ENCODE data around the gene CDK2AP2.

CDK2AP2 gene

DNA sequence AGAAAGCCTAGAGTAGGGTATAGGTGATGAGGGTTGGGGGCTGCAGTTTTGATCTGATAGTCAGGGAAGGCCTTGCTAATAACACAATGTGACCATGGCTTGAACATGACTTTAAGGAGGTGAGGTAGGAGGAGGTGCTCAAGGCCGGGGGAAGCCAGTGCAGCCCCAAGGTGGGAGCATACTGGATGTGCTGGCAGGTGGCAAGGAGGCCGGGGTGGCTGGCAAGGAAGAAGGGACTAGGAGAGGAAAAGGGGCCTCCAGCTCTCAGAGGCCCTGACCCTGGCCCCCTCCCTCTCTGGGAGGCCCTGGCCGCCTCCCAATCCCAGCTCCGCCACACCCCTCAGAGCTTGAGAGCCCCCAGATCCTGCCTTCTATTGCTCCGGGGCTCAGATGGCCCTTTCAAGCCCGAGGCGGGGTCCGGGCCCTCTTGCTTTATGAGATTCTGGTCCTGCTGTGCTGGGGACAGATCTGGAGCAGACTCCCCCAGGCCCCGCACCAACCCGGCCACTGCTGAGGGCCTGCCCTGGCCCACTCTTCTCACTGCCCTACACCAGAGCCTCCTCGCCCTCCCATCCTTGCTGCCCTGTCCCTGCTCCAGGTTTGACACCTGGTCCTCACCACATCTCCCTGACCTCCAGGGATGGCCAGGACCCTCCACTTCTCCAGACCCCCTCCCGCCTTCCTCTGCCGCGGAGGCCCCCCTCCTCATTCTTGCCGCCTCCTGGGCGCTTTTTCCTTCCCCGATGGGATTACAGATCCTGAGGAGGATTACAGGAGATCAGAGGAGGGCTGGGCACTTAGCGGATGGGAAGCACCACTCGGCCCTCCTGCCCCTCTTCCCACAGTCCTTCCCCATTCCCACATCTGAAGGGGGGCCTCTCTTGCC, 4.6 kb downstream of the CDK2AP2 start:
- DNase-seq (ENCODE audit: low read depth) = no peak

DNA sequence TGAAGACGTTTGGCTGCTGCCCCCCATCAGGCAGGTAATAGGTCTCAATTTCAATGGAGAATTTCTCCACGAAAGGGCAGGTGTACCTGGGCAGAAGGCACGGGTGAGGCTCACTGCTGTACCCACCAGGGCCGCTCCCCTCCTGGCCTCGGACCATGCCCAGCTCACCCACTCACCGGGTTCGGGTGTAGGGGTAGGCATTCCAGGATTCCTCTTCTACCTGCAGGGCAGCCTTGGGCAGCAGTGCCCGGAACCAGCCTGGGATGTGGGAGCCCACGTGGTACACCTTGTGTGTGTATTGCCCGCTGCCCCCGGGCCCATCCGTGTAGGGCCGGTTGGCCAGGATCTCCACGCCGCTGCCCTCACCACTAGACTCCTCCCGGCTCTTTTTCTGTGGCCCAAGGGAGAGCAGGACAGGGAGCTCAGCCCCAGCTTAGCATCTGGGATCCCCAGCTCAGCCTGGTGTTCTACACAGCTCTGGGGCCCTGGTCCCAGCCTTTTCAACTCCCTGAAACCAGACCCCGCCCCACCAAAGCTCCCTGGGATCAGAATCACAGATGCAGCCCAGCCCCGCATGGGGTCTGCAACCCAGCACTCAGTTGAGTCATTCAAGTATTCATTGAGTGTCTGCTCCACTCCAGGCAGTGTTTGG, 5.5 kb downstream of the CDK2AP2 start:
- no peak for DNase-seq (ENCODE audit: low read depth)

DNA sequence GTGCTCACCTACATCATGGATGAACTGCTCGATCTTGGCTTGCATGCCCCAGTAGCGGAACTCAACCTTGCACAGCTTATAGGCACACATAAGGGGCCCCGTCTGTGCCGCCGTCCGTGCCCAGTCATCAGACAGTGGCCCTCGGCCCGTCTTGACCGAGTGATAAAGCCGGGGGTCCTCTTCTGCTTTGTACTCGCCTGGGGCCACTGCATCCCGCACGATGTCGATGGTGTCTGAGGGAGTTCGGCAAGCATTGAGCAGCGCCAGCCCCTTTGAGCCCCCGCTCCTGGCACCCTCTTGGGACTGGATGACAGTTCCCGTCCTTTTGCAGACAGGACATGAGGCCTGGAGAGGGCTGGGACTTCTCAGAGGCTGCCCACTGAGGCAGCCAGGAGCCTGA, 6.1 kb downstream of the CDK2AP2 start:
- no peak for DNase-seq (ENCODE audit: low read depth)

DNA sequence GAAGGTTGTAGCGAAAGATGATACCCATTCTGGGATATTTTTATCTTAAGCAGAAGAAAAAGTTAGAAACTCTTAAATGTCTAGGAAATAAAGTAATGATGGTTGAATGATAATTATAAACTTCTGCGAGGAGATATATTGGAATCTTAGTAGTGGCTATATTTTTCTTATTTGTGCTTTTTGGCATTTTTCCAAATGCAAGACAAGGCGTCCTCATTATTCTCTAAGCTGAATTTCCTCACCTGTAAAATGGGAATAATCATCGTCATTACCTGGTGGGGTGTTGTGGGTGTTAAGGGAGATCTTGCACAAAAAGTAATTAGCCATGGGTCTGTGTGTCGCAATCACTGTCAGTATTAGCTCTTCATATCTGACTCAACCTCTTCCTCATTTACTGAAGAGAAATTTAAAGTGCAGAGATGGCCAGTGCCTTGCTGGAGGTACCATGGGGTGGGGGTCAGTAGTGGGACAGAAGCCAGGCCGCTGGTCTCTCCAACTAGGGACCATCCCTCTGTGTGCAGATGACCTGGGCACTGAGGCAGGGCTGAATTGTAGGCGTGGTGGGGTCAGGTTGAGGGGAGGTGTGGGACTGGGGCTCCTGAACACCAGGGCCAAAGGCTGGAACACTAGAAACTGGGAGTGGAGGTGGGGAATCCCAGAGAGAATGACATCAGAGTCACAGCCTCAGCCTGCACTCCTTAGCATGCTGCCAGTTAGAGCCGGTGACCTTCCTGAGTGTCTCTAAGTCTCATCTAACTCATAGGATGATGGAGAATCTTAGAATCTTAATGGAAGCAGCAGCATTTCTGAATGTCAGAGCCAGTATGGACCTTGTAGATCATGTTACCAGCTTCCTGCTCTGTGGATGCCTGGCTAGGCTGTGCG, 6.9 kb downstream of the CDK2AP2 start:
- no peak for DNase-seq (ENCODE audit: low read depth)

DNA sequence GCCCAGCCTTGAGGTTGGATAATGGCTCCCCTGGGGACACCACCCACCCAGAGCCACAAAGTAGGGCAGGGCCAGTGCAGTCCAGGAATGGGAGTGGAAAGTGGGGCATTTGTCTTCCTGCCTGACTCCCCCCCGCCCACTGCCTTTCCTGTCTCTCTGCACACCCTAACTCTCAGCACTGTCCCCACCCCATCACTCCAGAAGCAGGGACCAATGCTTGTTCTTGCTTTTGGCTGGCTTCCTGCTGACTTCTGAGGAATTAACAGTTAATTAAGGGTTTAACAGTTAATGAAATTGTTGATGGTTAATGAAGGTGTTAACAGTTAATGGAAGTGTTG, 7.5 kb downstream of the CDK2AP2 start:
- DNase-seq (ENCODE audit: low read depth) = no peak

DNA sequence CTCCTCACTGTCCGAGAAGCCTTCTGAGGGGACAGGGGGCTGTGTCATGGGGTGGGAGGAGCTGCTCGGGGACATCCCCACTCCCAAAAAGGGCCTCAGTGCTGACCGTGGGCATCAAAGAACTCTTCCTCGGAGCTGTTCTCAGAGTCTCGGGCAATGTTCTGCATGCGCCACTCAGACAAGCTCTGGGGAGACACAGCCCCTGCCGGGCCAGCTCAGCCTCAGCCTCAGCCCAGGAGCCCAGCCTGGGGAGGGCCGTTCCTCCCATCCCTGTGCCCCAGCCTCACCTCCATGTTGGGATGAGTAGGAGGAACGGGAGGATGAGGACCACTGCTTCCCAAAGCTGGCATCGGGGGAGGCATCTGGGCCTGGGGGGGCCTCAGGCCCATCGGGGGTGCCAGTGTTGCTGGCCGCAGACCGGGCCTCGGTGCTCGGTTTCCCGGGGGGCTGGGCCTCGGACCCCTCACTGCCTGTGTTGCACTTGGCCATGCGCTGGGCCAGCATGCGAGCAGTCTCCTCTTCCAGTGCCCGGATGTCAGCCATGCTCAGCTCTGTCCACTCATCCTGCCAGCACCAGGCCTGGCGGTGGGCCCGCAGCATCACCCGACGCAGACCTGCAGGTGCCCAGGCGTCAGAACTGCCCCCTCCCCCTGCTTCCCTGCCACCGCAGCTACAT, 8.0 kb downstream of the CDK2AP2 start:
- DNase-seq (ENCODE audit: low read depth) = no peak

DNA sequence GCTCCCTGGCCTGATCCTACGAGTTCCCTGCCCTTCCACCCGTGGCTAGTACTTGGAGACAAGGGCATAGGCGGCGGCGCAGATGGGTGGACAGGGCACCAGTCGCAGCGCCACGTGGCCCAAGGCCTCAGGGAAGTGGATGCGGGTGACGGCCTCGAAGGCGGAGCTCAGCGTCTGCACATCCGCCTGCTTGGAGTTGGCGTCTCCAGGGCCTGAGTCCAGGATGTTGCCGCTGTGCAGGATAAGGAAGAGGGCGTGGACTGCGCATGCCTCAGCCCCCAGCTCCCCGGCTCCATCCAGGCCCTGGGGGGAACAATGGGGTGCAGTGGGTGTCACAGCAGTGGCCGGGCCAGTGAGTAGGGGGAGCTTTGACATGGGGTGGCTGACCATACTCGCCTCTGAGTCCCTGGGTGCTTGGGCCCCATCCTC, 9.4 kb downstream of the CDK2AP2 start:
- DNase-seq (ENCODE audit: low read depth) = no peak

DNA sequence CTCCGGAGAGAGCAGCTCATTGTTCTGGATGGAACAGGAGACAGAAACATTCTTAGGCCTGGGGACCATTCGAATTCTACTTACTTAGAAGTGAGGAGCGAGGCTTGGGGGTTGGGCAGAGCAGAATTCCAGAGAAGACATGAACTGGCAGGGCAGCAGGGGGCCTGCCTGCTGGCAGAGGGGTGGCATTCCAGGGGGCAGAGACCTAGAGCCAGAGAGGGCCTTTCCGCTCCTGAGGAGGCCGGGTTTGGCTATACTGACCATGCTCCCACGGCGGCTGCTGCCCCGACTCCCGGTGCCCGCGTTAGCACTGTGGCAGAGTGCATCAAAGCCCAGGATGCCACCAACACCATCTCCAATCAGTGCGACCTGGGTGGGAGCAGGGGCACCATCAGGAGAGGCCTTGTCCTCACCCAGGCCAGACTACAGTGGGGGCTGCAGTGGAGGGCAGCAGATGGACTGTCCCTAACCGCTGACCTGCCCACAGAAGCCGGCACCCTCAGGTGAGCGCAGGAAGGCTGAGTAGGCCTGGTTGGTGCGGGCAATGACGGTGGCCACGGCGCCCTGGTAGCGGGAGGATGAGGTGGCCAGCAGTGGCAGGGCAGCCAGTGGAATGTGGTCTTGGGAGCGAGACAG, 10.2 kb downstream of the CDK2AP2 start:
- DNase-seq (ENCODE audit: low read depth) = no peak

DNA sequence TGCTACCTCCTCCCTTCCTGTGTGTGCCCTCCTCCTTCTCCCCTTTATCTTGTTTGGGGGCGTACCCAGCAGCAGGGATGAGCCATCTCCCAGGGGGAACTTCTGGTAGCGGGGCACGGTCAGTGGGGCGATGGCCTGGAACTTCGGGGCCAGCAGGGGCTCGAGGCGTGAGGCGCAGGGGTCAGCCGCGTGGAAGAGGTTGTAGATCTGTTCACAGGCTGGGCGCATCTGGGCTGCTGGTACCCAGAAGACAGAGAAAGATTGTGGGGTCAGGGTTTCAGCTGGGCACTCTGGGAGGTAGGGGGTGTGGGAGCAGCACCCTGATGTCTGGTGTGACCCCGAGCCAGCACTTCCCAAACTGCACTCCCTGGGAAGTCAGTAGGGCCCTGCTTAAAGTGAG, 11.8 kb downstream of the CDK2AP2 start:
- no peak for DNase-seq (ENCODE audit: low read depth)

DNA sequence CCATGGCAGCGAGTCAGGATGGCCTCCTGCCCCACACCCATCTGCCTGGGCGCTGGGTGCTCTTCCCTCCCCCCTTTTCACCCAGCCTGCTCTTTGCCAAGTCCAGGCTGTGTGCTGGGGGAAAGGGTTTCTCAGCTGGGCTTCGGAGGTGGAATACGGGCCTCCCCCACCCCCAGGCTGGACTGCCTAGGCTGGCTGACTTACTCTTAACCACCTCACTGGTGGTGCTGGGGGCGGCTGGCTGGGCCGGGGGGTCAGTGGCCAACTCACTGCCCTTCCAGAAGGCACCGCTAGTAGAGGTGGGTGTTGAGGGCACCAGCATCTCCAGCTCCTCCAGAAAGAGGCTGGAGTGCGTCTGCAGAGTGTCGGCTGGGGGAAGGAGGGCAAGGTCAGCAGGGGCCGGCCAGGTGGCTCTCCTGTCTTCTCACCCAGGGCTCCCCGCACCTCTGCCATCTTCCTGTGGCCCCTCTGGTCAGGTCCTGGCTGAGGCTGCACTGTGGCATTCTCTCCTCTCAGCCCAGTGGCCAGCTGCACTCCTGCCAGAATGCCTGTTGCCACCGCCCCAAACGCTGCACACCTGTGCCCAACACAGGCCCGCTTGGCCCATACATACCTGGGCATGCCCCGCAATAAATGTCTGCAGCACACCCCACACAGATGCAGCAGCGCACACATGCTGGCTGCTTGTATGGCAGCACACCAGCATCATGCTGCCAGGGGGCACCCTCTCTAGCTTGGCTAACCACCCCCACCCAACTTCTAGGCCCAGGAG, 12.5 kb downstream of the CDK2AP2 start:
- DNase-seq (ENCODE audit: low read depth) = no peak

DNA sequence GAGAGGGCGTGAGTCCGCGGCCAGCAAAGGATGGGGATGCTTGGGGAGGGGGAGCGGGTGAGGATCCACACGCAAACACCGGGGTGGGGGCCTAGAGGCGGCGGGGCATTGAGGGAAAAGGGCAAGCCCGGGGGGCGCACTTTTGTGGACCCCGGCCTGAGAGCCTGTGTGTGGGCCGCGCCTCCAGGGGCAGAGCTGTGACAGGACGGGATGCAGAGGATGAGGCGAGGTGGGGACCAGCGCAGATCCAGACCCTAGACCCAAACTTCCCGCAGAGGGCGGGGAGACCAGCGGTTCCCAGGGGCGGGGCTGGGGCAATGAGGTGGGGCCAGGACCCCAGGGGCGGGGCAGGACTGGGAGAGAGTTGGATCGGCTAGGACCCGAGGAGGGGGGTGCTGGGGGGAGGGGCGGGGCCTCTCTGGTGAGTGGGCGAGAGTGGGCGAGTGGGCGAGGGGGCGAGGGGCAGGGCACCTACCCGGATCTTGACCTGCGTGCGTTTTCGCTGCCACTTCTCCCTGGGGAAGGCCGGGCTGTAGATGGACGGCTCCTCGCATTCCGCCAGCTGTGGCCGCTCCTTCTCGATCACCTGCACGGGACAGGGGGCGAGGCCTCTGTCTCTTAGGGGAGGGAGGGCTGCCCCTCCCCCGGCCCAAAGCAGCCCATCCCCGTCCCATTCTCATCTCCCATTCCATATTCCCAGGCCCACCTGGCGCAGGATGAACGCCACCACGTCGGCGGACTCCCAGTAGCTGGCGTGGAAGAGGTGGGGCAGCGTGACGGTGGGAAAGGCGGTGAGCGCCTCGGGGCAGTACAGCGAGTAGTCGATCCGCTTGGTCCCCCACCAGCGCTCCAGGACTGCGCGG, 13.4 kb downstream of the CDK2AP2 start:
- no peak for DNase-seq (ENCODE audit: low read depth)

DNA sequence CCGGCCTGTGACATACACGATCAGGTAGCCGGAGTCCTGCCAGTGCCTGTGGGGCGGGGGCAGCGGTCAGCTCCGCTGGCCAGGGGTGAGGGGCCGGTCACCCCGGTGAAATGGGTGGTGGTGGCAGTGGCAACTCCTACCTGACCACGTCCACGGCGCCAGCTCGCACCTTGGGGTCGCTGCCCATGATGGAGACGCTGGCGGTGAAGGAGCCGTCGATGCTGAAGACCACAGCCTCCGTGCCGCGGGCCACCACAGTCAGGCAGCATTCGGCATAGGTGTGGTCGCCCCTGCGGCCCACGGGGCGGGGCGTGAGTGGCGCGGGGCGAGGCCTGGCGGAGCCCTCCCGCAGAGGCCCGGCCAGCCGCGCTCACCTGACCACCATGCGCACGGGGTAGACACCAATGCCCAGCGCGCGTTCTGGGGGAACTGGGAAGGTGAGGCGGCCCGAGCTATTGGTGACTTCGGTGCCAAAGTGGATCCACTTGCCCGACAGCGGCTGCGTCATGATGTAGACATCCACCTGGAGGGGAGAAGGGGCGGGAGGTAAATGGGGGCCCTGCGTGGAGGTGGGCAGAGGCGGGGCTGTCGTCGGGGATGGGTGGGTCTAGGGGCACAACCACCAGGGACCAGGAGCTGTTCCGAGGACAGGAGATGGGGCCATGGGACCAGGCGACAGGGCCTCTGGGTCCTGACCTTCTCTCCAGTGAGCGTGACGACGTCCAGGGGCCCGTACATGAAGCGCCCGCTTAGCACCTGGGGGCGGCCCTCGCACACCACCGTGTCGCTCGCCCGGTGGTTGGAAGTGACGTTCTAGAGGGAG, 14.2 kb downstream of the CDK2AP2 start:
- DNase-seq (ENCODE audit: low read depth) = no peak

DNA sequence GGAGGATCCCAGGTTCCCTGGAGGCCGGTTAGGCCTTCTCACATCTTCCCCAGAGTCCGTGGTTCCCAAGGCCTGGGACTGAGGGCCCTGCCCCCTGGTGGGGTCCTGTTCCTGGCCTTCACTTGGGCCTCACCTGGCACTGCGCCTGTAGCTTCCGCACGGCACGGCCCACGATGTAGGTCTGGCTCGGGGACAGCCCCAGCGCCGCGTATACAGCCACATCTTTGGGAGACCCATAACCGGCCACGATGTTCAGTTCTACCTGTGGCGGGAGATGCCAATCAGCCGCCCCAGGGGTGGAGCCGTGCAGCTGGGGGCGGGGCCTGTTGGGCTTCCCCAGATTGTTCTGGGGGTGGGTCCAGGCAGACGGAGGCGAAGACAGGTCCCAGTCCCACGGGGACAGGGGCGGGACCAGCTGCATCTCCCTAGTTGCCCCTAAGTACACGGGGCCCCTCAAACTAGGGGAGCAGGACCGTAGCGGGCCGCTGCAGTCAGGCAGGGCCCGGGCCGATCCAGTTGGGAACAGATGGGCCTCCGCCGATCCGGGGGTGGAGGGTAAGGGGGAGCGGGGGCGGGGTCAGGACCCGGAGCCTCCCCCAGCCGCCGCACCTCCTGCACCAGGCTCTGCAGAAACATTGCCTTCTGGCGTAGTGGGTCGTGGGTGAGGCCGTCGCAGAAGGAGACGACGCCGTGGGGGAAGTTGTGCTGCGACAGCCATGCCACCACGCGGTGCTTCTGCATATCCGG, 15.0 kb downstream of the CDK2AP2 start:
- DNase-seq (ENCODE audit: low read depth) = no peak

DNA sequence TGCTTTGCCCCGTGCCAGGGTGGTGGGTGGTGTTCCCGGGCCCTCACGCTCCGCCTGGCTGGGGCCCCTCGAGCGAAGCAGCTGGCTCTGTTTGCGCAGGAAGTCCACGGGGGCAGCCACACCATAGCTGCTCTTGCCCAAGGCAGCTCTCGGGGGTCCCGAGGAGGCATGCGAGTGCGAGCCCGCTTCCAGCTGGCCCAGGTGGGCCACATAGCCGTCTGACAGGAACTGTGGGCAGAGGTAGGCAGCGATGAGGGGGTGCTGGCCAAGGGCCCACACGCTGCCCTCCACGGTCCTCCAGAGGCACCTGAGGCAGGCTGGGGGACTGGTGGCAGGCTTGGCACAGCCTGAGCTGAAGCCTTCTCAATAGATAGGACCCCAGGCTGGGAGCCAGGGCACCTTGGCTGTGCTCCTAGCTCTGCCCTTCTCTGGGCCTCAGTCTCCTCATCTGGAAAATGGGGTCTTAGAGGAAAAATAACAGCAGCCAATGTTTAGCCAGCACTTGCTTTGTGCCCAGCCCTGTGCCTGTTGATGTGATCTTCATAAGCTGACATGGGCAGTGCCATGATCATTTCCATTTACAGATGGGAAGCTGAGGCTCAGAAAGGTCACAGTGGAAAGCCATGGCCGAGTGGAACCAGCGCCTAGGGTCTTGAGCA, 15.8 kb downstream of the CDK2AP2 start:
- DNase-seq (ENCODE audit: low read depth) = no peak

DNA sequence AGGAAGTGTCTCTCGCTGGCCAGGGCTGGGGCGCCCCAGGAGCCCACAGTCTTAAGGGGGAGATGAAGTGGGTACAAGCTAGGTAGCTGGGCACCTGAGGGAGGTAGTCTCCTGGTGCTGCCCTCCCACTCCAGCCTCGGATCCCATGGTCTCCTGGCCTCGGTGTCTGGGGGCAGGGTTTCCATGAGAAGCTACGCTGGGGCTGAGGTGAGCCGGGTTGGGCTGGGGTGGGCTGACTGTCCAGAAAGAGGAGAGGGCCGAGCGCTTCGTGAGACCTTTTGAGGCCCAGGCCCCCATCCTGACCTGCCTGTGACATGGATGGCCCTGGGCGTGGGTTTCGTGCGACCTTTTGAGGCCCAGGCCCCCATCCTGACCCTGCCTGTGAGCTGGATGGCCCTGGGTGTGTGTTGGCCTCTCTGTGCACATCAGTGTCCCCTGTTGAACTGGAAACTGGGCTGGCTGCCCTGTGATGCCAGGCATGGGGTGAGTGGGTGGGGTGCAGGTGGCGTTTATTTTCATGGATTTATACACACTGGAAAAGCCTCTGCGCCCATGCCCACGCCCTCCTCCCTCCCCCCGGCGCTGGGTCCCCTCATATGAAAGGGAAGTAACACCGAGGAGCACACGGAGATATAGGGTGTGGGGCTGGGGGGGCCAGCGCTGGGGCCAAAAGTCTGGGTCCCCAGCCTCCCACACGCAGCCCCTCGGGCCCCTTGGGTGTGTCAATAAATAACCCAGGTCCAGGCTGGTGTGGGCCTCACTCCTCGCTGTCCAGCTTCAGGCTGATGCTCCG, 16.5 kb downstream of the CDK2AP2 start:
- DNase-seq (ENCODE audit: low read depth) = no peak

DNA sequence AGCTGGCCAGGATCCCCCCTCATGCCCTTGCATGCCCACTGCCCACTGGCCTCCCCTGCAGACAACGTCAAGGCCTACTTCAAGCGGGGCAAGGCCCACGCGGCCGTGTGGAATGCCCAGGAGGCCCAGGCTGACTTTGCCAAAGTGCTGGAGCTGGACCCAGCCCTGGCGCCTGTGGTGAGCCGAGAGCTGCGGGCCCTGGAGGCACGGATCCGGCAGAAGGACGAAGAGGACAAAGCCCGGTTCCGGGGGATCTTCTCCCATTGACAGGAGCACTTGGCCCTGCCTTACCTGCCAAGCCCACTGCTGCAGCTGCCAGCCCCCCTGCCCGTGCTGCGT, 17.3 kb downstream of the CDK2AP2 start:
- no peak for DNase-seq (ENCODE audit: low read depth)
